RKO (cell line): ENCODE measurements around the gene CDIPT.
A peak's percentile ranks its signal among the peaks of the same experiment; 100 is the strongest.
"Not testable (repeated sequence)": the region's sequence is repeated elsewhere in the genome, so short reads cannot be mapped to it uniquely, and the experiment has no call there.

Experiments used
- DNase-seq: peaks from one replicate; pipeline ENCODE4 v3.0.0-alpha.2; 2016; ENCODE audit warnings: low spot score

Gene CDIPT

DNA sequence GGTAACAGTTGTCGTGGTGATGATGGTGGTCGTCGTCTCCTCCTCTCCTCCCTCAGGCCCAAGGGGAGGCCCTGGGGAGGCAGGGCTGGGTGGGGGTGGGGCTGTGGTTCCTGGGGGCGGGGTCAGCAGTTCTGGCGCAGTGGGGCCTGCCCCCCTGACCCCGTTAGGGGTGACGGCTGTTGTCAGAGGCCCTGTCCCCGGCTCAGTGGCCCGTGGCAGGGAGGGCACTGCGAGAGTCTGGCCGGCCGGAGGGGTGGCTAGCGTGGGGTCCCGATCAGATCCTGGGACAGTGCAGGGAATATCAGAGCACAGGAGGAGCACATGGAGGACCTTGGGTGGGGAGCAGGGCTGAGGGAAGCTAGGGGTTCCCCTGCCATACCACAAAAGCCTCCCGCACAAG lies 33.8 kb upstream of the CDIPT start:
- no peak for DNase-seq

DNA sequence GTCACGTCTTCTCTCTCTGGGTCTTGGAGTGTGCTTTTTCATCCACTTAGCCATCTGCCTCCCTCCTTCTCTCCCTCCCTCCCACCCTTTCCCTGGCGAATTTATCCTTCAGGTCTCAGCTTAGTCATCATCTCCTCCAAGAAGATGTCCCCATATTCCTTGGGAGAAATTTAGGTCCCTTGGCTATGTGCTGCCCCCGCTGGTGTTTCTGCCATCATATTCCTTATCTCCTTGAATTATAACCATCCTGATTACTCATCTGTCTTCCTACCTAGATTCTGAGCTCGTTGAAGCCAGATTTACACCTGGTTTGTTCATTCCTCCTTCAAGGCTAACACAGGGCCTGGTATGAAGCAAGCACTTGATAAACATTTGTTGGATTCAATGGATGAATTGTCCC lies 31.3 kb upstream of the CDIPT start:
- no peak for DNase-seq

DNA sequence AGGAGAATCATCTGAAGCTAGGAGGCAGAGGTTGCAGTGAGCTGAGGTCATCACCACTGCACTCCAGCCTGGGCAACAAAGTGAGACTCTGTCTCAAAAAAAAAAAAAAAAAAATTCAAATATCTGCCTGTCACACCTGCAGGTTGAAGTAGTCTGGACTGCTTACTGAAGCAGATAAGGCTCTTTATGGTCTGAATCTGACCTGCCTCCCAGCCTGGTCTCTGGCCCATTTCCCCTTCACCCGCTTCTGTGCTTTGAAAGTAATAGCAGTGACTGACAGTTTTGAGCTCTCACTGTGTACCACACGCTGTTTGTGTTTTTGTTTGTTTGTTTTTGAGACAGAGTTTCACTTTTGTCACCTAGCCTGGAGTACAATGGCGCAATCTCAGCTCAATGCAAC lies 30.5 kb upstream of the CDIPT start:
- no peak for DNase-seq

DNA sequence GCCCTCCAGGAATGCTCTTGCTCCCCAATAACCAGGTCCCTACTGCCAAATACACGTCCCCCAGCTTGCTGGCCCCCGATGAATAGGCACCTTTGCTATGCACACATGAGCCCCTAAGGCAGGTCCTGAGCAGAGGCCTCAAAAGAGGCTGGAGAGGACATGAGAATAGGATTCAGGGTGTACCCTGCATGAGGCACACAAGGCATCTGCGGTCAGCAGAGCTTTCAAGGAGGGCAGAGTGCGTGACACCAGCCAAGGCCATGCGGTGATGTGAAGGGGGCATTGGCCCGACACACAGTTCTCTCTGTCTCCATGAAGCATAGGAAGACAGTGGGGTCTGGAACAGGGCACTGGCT lies 29.4 kb upstream of the CDIPT start:
- DNase-seq: no peak

- no peak for DNase-seq
These were observed 28.8 kb upstream of the CDIPT start for GRCh38 chr16:29891525-29892457.

- not testable (repeated sequence) for DNase-seq
These were observed 26.3 kb upstream of the CDIPT start for GRCh38 chr16:29889372-29889771.

DNA sequence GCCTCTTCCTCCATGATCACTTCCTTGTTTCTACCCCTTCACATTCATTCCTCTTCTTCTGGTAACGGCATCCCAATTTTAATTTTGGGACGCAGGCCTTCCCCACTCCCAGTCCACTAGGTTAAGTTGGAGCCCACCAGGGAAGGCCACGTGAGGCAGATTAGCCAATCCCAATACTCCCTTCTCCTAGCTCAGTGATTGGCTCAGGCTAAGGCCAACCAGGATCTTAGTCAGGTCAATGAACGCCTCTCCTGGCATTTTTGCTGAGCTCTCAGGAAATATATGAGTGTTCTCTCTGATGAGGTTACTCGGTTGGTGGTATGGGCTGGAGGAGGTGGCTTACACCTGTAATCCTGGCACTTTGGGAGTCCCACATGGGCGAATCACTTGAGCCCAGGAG lies 21.0 kb upstream of the CDIPT start:
- no peak for DNase-seq

DNA sequence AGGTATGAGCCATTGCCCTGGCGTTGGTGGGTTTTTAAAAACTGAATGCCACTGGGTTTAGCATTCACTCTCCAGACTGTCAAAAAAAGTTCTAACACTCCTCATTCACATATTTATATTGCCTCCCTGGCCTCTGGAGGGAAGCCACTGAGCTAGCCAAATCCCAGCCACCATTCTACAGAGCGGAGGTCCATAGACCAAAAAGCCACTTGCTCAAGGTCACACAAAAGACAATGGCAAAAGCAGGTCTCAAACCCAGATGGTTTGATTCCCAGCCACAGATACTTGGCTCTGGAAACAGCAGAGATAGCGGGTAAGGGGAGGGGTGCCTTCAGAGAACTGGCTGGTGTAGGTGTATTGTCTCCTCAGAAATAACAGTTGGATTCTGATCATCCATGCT lies 18.0 kb upstream of the CDIPT start:
- DNase-seq: no peak

DNA sequence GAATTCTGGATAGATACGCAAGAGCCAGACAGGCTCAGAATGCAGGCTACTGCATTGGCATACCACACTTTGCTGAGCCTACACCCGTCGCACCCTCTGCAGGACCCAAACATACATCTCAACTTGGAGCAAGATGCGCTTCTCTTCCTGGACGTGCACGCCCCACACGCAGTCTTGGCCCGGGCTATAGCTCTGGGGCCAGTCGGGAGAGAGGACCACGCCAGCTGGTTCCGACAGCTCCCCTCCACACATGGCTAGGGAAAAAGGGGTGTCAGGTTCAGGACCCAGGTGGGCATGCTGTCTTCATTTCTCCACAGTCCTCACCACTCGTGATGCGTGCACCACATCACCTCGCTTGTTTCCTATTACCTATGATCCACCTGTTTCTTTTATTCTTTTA lies 15.1 kb upstream of the CDIPT start:
- no peak for DNase-seq

- peak; percentile 38 for DNase-seq
These were observed 14.4 kb upstream of the CDIPT start for GRCh38 chr16:29877266-29877961.

- DNase-seq: no peak
These were observed 13.7 kb upstream of the CDIPT start for GRCh38 chr16:29876594-29877249.

GRCh38 chr16:29876217-29876593 lies 13.2 kb upstream of the CDIPT start:
- DNase-seq: no peak

DNA sequence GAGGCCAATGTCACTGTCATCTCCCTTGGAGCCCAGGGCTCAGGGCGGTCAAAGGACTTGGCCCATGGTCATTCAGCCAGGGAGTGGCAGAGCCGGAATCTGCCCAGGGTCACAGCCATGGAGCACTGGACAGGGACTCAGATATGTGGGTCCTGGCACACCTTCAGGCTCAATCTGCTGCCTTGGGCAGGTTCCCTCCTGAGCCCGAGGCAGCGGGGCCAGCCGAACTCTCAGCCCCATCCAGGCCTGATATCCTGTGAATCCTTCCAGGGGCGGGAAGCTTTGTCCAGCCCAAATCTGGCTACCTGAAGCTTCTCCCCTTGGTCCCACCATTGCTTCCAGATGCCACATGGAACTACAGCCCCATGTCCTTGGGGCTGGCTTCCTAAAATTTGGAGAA lies 12.2 kb upstream of the CDIPT start:
- no peak for DNase-seq

GRCh38 chr16:29873319-29873718 lies 10.3 kb upstream of the CDIPT start:
- DNase-seq: no peak

- DNase-seq: no peak
These were observed 9.0 kb upstream of the CDIPT start for GRCh38 chr16:29871822-29872546.

DNA sequence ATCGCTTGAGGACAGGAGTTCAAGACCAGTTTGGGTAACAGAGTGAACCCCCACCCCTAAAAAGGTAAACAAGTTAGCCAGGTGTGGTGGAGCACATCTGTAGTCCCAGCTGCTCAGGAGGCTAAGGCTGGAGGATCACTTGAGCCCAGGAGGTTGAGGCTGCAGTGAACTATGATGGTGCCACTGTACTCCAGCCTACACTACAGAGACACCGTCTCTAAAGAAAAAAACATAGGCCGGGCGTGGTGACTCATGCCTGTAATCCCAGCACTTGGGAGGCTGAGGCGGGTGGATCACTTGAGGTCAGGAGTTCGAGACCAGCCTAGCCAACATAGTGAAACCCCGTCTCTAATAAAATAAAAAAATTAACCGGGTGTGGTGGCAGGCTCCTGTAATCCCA lies 6.0 kb upstream of the CDIPT start:
- DNase-seq: not testable (repeated sequence)

DNA sequence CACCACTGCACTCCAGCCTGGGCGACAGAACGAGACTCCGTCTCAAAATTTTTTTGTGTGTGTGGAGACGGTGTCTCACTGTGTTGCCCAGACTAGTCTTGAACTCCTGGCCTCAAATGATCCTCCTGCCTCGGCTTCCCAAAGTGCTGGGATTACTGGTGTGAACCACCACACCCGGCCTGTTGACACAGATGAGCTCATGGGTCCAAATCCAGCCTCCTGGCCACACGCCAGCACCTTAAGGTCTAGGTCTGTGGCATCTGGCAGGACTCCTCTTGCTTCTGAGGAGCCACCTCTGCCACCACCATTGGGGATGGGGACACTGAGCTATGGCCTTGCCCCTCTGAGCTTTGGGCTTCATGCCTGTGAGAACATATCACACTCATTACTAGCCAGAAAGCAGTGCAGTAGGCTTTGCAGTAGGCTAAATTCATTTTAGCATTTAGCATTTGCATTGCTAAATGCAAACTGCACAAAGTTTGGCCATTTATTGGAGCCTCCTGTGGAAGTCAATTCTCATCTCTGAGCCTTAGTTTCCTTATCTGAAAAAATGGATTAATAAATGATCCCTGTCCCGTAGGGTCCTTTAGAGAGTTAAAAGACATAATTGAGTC lies 5.5 kb upstream of the CDIPT start:
- no peak for DNase-seq

GRCh38 chr16:29864205-29864604 lies 1.2 kb upstream of the CDIPT start:
- no peak for DNase-seq

DNA sequence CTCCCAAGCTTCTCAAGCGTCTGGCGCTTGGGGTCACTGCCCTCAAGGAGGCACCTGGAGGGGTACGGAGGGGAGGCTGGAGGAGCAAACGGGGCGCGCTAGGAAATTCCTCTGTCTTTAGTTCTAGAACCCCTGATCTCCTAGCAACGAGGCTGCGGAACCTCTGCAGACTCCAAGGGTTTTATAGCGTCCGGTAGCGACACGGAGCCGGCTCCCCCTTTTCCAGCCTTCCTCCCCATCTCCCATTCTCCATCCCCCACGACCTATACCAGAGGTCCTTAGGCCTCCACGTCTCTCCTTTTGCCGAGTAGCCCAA lies 601 bp upstream of the CDIPT start:
- no peak for DNase-seq

DNA sequence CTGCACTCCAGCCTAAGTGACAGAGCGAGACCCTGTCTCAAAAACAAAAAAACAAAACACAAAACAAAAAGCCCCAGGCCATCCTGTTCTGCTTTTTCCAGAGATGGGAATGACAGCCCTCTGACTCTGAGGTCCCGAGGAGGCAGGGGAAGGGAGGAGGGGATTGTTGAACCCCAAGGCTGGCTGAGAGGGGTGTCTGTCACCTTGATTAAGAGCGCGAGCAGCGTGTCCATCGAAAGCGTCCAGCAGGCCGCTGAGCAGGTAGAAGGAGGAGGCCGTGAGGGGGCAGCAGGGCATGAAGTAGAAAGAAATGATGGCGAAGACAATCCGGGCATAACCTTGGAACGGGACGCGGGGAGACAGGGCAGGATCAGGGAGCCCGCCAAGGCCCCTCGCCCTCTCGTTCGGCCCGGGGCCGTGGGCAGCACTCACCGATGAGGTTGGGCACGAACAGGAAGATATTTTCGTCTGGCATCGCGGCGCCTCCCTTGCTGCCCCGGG lies 593 bp downstream of the CDIPT start:
- peak; percentile 35 for DNase-seq

- no peak for DNase-seq
These were observed 2.8 kb downstream of the CDIPT start for GRCh38 chr16:29860218-29860617.

DNA sequence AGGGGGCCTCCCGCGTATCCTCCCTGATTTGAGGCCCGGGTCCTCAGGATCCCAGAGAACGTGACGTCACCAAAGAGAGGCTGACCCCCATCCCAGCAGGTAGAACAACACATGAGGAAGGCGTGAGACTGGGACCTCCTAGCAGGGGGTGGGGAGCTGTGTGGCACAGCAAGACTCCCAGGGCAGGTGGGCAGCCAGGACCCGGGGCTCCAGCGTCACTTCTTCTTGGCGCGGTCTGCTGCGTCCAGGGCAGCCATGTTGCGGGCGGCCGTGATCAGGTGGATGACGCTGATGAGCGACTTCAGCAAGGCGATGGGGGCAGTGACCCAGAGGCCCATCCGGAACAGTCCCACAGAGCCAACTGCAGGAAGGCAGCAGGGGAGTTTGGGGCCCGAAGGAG lies 4.1 kb downstream of the CDIPT start:
- no peak for DNase-seq
